HEK293 (cell line): ENCODE results near the gene EDEM1.

Experiments used
- CTCF ChIA-PET: fragments of 350-600 bp; formaldehyde crosslinking; extraction: SDS; loops from one replicate; lab custom pipeline; 2021; ENCODE audit warnings: antibody characterized with exemption; lab: Yijun Ruan, JAX
- POLR2A ChIA-PET: fragments of 300-600 bp; formaldehyde crosslinking; extraction: SDS; loops from one replicate; lab custom pipeline; 2020; ENCODE audit warnings: antibody characterized with exemption, inconsistent platforms; lab: Yijun Ruan, JAX
- H3K27ac ChIP-seq: fragments of 200-500 bp; sonication (Bioruptor generic); 2 replicates; pipeline ENCODE4 v1.5.1; 2014; ENCODE audit warnings: low read depth, low read length, control low read depth, inconsistent platforms; ENCODE audit errors: extremely low read depth
- H3K36me3 ChIP-seq, 2 experiments: fragments of 200-500 bp in 1 of 2; sonication (Bioruptor generic) in 1 of 2; 1 replicate in 1 of 2; 2 replicates in 1 of 2; pipeline ENCODE4 v1.5.1; 2014 to 2017; ENCODE audit warnings: inconsistent platforms in 2 of 2, low read length in 2 of 2; ENCODE audit not compliant: control insufficient read depth in 2 of 2, insufficient read depth in 1 of 2
- H3K4me1 ChIP-seq: fragments of 200-500 bp; sonication (Bioruptor generic); 2 replicates; pipeline ENCODE4 v1.5.1; 2014; ENCODE audit warnings: mild to moderate bottlenecking, low read length, inconsistent platforms; ENCODE audit not compliant: control insufficient read depth, insufficient read depth
- H3K4me3 ChIP-seq: 2 replicates; pipeline ENCODE4 v1.5.1; 2011; ENCODE audit warnings: low read depth, mild to moderate bottlenecking, control low read depth, low read length, moderate library complexity
- H3K9me3 ChIP-seq: fragments of 200-500 bp; sonication (Bioruptor generic); 2 replicates; pipeline ENCODE4 v1.5.1; 2014; ENCODE audit warnings: low read depth, low read length, inconsistent platforms; ENCODE audit not compliant: control insufficient read depth, insufficient read depth
- PRDM10 ChIP-seq: fragments of 450-650 bp; formaldehyde crosslinking; IDR thresholded peaks from 2 replicates; pipeline ENCODE4 v1.5.1; 2016; ENCODE audit warnings: missing biosample characterization, missing genetic modification characterization
- PRDM4 ChIP-seq: fragments of 450-650 bp; formaldehyde crosslinking; IDR thresholded peaks from 2 replicates; pipeline ENCODE4 v1.5.1; 2017; ENCODE audit warnings: missing biosample characterization, missing genetic modification characterization
- PRDM6 ChIP-seq: fragments of 450-650 bp; formaldehyde crosslinking; IDR thresholded peaks from 2 replicates; pipeline ENCODE4 v1.5.1; 2017; ENCODE audit warnings: missing biosample characterization, missing genetic modification characterization
- YY2 ChIP-seq: fragments of 450-650 bp; formaldehyde crosslinking; IDR thresholded peaks from 2 replicates; pipeline ENCODE4 v1.5.1; 2016; ENCODE audit warnings: missing biosample characterization, missing genetic modification characterization
- ZBTB21 ChIP-seq: fragments of 450-650 bp; formaldehyde crosslinking; IDR thresholded peaks from 2 replicates; pipeline ENCODE4 v1.5.1; 2017; ENCODE audit warnings: missing biosample characterization, missing genetic modification characterization
- ZFP3 ChIP-seq: fragments of 450-650 bp; formaldehyde crosslinking; IDR thresholded peaks from 2 replicates; pipeline ENCODE4 v1.5.1; 2016; ENCODE audit warnings: low read depth, missing biosample characterization, missing genetic modification characterization
- ZFP41 ChIP-seq: fragments of 450-650 bp; formaldehyde crosslinking; IDR thresholded peaks from 2 replicates; pipeline ENCODE4 v1.5.1; 2016; ENCODE audit warnings: missing biosample characterization, missing genetic modification characterization, borderline replicate concordance
- ZNF146 ChIP-seq: fragments of 450-650 bp; formaldehyde crosslinking; IDR thresholded peaks from 2 replicates; pipeline ENCODE4 v1.5.1; 2016; ENCODE audit warnings: missing biosample characterization, missing genetic modification characterization
- ZNF221 ChIP-seq: fragments of 450-650 bp; formaldehyde crosslinking; IDR thresholded peaks from 2 replicates; pipeline ENCODE4 v1.5.1; 2017; ENCODE audit warnings: missing biosample characterization, missing genetic modification characterization, borderline replicate concordance
- ZNF362 ChIP-seq: fragments of 450-650 bp; formaldehyde crosslinking; IDR thresholded peaks from 2 replicates; pipeline ENCODE4 v1.5.1; 2016; ENCODE audit warnings: missing biosample characterization, missing genetic modification characterization
- ZNF530 ChIP-seq: fragments of 450-650 bp; formaldehyde crosslinking; IDR thresholded peaks from 2 replicates; pipeline ENCODE4 v1.5.1; 2016; ENCODE audit warnings: low read depth, missing biosample characterization, missing genetic modification characterization
- ZNF660 ChIP-seq: fragments of 450-650 bp; IDR thresholded peaks from 2 replicates; pipeline ENCODE4 v1.5.1; 2018; ENCODE audit warnings: missing biosample characterization, mild to moderate bottlenecking, missing genetic modification characterization
- ZNF704 ChIP-seq: fragments of 450-650 bp; formaldehyde crosslinking; IDR thresholded peaks from 2 replicates; pipeline ENCODE4 v1.5.1; 2016; ENCODE audit warnings: missing biosample characterization, missing genetic modification characterization
- ZSCAN23 ChIP-seq: fragments of 450-650 bp; formaldehyde crosslinking; IDR thresholded peaks from 2 replicates; pipeline ENCODE4 v1.5.1; 2016; ENCODE audit warnings: missing biosample characterization, missing genetic modification characterization
- ZSCAN30 ChIP-seq: fragments of 450-650 bp; IDR thresholded peaks from 2 replicates; pipeline ENCODE4 v1.5.1; 2018; ENCODE audit warnings: missing biosample characterization, mild to moderate bottlenecking, missing genetic modification characterization, moderate library complexity
- ZSCAN4 ChIP-seq: fragments of 450-650 bp; formaldehyde crosslinking; IDR thresholded peaks from 2 replicates; pipeline ENCODE4 v1.5.1; 2017; ENCODE audit warnings: missing biosample characterization, missing genetic modification characterization

The EDEM1 gene

GRCh38 chr3:5195605-5196004 is 8.1 kb downstream of the EDEM1 start:
- Histone ChIP-seq H3K36me3 (peaks cover 14 to 39% of the 10 kb centered on the region in 2 experiments; a peak in 2 of 3 replicates), H3K4me3 (no peak overlapping the region), H3K9me3 (no peaks in the 10 kb centered on the region), H3K4me1 (peaks cover 12% of the 10 kb centered on the region), H3K27ac (no peak overlapping the region)
- ChIA-PET CTCF (no interaction called here), POLR2A (no interaction called here)
- TF ChIP-seq PRDM4 (tag by site-specific recombination) = peak; percentile 93
- TF ChIP-seq ZNF704 (tag by site-specific recombination) = no peak

- no peak overlapping the region for H3K4me3 ChIP-seq
- H3K36me3 ChIP-seq = peaks cover 26 to 53% of the 10 kb centered on the region in 2 experiments
- ChIA-PET CTCF (interaction anchor here (0.9 to 1.5 kb wide), 3 partner anchors 8 to 486 kb away, joined by 3 to 8 read pairs (median 5); no protein-coding TSS in a partner anchor), POLR2A (interaction anchor here (0.6 to 1.6 kb wide), 2 partner anchors 8 to 190 kb away, joined by 3 to 7 read pairs; no protein-coding TSS in a partner anchor)
- TF ChIP-seq ZFP41 (tag by site-specific recombination) (no peak), YY2 (tag by site-specific recombination) (0 out of 2 replicates have a peak, but pooled peaks have one; percentile 11)
- peak overlapping the region; percentile 63; the same call in 1 of the 2 replicates for H3K27ac ChIP-seq
- no peaks in the 10 kb centered on the region for H3K9me3 ChIP-seq
- H3K4me1 ChIP-seq = peaks cover 12% of the 10 kb centered on the region
Measured at GRCh38 chr3:5197022-5197421, 9.5 kb downstream of the EDEM1 start.

- Histone ChIP-seq H3K27ac (peak overlapping the region; percentile 63; the same call in 1 of the 2 replicates), H3K4me3 (no peak overlapping the region), H3K4me1 (peaks cover 8% of the 10 kb centered on the region), H3K36me3 (peaks cover 28 to 59% of the 10 kb centered on the region in 2 experiments), H3K9me3 (no peaks in the 10 kb centered on the region)
- ChIA-PET CTCF (interaction anchor here (0.6 to 1.5 kb wide), 5 partner anchors 8 to 487 kb away, joined by 3 to 8 read pairs (median 4); no protein-coding TSS in a partner anchor), POLR2A (interaction anchor here (0.7 to 1.6 kb wide), 2 partner anchors 9 to 211 kb away, joined by 3 to 7 read pairs; no protein-coding TSS in a partner anchor)
- no peak for TF ChIP-seq ZNF221 (tag by site-specific recombination)
- TF ChIP-seq ZNF660 (tag by site-specific recombination) = peak; percentile 59; the same call in 1 of the 2 replicates
- TF ChIP-seq ZNF530 (tag by site-specific recombination) = no peak
- TF ChIP-seq PRDM10 (tag by site-specific recombination) = peak; percentile 97
- peak; percentile 32 for TF ChIP-seq PRDM6
- TF ChIP-seq ZSCAN30 (tag by site-specific recombination) = peak; percentile 54; the same call in 1 of the 2 replicates
- no peak for TF ChIP-seq ZSCAN23 (tag by site-specific recombination)
- peak; percentile 4; the same call in 1 of the 2 replicates for TF ChIP-seq ZSCAN4
- TF ChIP-seq ZFP3 (tag by site-specific recombination) = no peak
- no peak for TF ChIP-seq ZNF146 (tag by site-specific recombination)
- no peak for TF ChIP-seq ZBTB21
- TF ChIP-seq ZNF362 = no peak
Measured at GRCh38 chr3:5197470-5198312, 10.2 kb downstream of the EDEM1 start.
